Stimulated activated CD8-positive, alpha-beta memory T cell treated with anti-CD3 and anti-CD28 coated beads, Interleukin-2, amount 100 ng/mL, for 48 hours (primary cell): ENCODE results near the gene LCA5L.
"Not testable (repeated sequence)": the region's sequence is repeated elsewhere in the genome, so short reads cannot be mapped to it uniquely, and the experiment has no call there.

Experiments used
- DNase-seq, 2 donors: peaks; one replicate each; pipeline ENCODE4 v3.0.0-alpha.2; 2020; ENCODE audit warnings: low read depth in 2 of 2

Gene LCA5L

DNA sequence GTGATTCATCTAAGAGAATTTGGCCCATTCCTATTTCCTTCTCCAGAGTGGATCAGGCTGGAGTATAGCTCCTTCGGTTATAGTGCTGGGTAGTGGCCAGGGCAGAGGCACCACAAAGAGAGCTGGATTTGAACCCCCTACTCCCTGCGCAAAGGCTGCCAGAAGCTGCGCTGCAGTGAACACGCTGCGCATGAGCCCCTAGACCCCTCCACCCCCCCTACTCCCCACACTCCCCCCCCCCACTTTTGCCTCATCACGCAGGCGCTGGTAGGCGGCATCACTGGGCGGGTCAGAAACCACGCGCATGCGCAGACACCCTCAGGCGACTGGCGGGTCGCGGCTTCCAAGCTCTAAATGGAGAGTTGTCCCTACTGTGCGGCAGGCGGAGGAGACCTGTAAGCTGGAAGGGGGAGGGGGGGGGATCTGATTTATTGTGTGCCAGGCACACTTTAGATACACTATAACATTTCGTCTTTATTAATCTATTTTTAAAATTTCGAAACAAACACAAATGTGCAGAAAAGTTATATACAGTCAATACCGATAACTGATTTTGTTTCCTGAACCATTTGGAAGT, 58.0 kb downstream of the LCA5L start:
- DNase-seq, result peak; percentile 88 to 89

DNA sequence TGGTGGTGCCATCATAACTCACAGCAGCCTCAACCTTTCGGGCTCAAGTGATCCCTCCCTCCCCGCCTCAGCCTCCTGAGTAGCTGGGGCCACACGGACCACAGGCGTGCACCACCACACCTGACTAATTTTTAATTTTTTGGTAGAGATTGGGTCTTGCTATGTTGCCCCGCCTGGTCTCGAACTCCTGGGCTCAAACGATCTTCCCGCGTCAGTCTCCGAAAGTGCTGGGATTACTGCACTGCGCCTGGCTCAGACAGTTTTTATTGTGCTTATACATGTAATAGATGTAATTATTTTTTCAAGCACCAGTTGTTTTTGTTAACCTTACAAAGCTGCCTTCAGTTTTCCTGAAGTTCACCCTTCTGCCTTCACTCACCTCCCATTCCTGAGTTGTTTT, 58.7 kb downstream of the LCA5L start:
- no peak for DNase-seq

DNA sequence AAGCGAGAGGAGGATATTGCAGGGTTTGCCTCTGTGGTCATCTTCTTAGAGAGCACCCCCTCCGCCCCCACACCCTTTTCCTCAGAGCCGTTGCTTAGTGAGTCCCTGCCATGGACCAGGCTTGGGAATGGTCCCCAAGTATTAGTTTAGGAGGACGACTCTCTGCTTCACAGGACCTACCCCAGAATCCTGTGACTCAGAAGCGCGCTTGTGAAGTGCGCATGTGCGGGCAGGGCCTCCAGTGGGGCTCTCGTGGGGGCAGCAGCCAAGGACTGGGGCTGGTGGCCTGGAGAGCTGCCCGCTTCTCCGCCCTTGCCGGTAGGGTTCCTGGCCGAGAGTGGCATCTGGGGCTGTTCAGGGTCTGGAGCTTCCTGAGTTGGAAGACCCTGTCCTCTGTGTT, 59.4 kb downstream of the LCA5L start:
- peak in 1 of 2 donors; percentile 9 for DNase-seq

DNA sequence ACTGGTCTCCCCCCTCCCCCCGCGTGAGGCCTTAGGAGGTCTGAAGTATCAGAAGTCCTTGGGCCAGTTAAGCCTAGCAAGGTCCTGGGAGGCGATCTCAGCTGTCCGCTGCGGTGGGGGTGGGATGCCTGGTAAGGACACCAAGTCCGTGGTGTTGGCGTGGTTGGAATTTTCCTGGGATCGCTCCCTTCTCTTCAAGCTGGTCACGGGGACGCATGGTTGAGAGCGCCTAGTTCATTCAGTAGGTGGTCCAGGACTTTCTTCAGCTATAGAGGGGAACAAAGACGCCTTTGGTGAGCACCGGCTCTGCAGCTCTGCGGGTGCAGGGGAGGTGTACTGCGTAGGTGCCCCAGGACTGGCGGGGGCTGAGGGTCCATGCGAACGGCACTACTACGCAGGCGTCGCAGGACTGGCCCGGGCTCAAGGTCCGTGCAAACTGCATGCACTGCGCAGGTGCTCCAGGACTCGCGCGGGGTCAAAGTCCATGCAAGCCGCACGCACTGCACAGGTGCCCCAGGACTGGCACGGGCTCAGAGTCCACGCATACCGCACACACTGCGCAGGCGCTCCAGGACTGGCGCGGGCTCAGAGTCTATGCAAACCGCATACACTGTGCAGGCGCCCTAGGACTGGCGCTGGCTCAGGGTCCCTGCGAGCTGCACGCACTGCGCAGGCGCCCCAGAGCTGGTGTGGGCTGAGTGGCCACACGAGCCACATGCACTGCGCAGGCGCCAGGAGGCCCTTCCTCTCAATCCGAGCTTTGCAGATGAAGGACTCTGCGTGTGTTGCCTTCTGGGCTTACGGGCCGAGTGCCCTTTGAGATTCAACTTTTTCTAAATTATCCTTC, 60.1 kb downstream of the LCA5L start:
- DNase-seq, result peak; percentile 53 to 63

DNA sequence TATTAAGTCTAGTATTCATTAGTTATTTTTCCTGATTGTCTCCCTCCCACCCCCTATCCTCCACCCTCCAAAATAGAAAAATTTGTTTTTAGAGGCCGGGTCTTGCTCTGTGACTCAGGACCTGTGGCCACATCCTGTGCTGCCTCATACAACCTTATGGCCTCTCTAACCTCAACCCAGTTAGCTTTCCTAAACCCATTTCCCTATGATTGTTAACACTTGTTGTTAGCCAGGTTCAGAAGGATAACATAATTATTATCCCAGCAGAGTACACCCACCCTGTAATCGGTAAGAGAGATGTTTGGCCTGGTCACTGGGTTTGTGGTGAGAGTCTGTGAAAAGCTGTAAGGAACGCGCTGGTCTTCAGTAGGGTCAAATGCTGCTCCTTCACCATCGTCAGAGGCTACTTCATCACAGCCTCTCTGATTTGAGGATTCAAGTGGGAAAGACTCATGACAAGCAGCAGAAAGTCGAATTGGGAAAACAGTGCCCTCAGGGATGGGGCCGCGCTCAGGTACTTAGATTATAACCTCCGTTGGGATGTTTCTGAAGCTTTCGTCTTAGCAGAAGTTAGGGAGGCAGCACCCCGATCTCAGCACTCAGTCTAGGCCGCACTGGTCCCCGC, 60.8 kb downstream of the LCA5L start:
- DNase-seq, result no peak

DNA sequence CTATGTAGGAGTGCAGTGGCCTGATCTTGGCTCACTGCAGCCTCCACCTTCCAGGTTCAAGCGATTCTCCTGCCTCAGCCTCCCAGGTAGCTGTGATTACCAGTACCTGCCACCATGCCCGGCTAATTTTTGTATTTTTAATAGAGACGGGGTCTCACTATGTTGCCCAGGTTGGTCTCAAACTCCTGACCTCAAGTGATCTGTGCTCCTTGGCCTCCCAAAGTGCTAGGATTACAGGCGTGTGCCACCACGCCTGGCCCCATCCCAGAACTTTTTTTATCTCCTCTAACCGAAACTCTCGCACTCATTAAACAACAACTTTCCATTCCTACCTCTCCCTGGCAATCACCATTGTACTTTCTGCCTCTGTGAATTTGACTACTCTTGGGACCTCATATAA, 63.5 kb downstream of the LCA5L start:
- not testable (repeated sequence) for DNase-seq

DNA sequence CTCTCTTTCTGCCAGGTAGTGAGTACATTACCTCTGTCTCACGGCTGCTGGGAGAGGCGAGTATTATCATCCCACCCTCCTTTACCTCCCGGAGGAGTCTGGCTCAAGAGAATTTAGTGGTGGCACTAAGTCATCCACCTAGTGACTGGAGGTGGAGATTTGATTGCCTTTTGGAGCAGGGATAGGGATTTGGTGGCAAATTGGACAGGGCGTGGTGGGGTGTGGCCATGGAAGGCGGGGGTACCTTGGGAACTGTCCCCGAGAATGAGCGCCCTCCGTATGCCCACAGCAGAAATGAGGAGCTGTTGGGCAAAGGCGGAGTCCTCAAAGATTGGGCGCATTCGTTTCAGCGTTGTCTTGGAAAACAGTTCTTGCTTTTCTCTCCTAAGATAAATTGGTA, 64.6 kb downstream of the LCA5L start:
- no peak for DNase-seq

DNA sequence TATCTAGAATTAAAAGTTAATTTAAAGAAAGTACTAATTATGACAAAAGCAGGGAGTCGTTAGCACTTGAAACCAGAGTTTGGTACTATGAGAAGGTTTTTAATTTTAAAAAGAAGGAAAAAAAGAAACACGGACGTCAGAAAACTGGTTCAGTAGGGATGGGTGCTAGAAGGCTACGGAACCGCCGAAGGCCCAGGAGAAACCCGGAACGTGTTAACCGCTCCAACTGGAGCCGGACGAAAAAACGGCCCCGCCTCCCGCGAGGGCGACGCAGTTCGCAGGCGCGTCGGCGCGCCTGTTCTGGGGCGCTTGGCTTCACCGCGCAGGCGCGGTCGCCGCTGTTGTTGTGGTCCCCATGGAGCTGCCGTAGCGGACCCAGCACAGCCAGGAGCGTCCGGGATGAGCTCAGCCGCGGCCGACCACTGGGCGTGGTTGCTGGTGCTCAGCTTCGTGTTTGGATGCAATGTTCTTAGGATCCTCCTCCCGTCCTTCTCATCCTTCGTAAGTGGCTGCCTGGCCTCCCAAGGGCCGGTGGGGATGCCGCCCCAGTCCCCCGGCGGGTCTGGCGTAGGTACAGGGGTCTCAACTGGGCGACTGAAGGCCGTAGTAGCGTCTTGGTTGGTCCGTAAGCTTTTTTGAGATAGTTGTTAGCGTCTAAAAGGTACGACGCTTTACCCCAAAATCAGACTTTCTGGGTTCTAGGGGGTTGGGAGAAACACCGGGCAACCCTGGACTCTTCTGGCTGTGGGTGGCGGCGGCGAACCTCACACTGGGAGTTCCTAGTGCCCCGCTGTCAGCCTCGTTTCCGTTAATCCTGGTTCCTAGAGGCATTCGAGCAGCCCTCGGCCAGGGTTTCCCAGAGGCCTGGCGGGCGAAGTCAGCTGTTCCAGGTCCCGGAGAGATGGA, 65.3 kb downstream of the LCA5L start:
- peak; percentile 88 to 90 for DNase-seq

DNA sequence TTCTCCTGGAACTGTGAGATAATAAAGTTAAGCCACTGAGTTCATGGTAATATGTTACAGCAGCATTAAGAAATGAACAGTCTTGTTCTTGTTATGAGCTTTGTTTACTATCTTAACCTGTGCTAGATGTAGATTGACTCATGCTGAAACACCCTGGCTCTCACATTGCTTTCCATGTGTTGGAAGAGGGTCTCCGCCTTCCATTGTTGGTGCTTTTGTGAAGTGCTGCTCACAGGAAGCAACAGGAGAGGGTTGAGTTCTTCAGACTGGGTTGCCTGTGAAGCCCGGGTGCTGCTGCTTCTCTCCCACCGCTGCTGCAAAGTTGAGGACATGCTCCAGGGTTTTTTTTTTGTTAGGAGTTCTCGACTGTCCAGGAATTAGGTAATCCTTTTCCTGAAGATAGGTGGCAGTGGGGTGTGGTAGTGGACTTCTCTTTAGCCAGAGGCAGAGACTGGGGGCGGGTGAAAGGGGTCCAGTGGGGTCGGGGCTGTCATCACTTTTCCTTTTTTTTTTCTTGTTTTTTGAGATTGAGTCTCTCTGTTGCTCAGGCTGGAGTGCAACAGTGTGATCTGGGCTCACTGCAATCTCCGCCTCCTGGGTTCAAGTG, 68.0 kb downstream of the LCA5L start:
- no peak for DNase-seq

DNA sequence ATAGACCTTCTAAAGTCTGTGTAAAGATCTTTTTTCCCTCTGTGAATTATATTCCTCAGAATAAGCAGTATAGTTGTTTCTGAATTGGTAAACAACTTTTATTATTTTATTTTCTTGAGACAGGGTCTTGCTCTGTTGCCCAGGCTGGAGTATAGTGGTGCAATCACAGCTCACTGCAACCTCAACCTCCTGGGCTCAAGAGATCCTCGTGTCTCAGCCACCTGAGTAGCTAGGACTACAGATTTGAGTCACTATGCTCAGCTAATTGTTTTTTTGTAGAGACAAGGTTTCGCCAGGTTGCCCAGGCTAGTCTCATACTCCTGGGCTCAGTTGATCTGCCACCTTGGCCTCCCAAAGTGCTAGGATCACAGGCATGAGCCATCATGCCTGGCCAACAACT, 70.1 kb downstream of the LCA5L start:
- DNase-seq, result no peak

DNA sequence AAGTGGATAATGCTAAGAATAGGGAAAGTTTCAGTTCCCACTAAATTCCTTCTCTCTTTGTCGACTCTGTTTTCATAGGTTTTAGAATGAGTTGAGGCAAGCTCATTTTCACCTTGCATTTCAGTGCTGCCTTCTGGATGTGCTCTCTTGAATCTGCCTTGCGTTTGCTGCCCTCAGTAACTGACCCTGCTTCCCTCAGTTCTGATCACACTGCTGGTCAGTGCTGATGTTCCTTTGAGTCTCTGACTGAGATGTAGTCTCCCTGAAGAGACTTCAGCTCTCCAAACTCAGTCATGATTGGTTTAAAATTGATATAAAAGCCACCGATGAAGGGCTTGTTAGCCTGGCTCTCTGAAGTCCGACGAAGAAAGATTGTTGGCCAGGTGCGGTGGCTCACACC, 71.5 kb downstream of the LCA5L start:
- no peak for DNase-seq

DNA sequence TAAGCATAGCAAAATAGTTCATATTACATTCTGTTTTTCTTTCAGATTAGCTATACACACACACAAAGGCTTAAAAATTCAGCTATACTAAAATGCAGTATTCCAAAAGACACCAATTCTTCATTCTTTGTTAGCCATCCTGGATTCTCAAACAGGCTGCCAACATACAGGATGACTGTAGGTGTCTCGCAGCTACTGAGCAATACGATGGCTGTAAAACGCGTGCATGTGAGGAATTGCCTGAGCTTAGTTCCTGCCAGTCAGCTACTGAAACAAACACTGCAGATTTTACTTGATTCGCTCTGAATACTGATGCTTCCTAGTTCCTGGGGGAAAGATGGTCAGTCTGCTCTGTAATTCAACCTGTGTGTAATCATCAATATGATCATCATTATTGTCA, 71.9 kb downstream of the LCA5L start:
- DNase-seq, result no peak

DNA sequence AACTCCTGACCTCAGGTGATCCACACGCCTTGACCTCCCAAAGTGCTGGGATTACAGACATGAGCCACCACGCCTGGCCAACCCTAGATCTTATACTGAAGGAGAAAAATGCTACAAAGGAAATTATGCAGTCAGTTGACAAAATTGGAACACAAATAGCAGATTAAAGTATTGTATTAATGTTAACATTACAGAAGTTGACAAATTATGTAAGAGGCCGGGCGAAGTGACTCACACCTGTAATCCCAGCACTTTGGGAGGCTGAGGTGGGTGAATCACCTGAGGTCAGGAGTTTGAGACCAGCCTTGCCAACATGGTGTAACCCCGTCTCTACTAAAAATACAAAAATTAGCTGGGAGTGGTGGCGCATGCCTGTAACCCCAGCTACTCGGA, 75.7 kb downstream of the LCA5L start:
- DNase-seq, result not testable (repeated sequence)

DNA sequence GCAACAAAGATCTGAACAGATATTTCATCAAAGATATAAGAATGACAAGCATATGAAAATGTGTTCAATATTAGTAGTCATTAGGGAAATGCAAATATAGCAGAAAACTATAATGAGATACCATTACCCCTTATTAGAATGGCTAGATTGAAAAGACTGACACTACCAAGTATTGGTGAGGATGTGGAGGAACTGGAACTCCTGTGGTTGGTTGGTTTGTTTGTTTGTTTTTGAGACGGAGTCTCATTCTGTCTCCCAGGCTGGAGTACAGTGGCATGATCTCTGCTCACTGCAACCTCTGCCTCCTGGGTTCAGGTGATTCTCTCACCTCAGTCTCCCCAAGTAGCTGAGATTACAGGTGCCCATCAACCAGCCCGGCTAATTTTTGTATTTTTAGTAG, 77.8 kb downstream of the LCA5L start:
- DNase-seq, result no peak

DNA sequence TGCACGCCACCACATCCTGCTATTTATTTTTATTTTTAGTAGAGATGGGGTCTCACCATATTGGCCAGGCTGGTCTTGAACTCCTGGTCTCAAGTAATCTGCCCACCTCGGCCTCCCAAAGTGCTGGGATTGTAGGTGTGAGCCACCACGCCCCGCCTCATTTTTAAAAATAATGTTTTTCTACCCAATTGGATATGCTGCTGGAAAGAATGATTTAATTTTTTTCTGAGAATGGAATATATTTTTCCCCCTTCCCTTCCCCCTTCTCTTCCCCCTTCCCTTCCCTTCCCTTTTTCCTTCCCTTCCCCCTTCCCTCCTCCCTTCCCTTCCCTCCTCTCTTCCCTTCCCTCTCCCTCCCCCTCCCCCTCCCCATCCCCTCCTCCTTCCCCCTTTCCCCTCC, 79.0 kb downstream of the LCA5L start:
- DNase-seq, result no peak

DNA sequence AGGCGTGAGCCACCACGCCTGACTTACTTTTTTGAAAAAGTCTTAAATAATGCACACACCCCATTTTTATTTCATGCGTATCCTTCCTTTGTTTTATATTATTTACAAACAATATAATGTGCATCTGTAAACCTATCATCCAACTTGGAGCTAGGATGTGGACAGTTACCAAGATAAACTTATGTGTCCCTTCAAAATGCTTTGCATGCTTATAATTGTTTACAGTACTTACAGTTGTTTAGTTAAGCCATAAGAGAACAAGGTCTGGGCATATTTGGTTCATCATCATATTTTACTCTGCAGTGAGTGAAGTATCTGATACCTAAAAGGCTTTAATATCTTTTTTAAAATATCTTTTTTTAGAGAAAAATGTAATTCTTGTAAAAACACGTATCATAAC, 80.6 kb downstream of the LCA5L start:
- no peak for DNase-seq

DNA sequence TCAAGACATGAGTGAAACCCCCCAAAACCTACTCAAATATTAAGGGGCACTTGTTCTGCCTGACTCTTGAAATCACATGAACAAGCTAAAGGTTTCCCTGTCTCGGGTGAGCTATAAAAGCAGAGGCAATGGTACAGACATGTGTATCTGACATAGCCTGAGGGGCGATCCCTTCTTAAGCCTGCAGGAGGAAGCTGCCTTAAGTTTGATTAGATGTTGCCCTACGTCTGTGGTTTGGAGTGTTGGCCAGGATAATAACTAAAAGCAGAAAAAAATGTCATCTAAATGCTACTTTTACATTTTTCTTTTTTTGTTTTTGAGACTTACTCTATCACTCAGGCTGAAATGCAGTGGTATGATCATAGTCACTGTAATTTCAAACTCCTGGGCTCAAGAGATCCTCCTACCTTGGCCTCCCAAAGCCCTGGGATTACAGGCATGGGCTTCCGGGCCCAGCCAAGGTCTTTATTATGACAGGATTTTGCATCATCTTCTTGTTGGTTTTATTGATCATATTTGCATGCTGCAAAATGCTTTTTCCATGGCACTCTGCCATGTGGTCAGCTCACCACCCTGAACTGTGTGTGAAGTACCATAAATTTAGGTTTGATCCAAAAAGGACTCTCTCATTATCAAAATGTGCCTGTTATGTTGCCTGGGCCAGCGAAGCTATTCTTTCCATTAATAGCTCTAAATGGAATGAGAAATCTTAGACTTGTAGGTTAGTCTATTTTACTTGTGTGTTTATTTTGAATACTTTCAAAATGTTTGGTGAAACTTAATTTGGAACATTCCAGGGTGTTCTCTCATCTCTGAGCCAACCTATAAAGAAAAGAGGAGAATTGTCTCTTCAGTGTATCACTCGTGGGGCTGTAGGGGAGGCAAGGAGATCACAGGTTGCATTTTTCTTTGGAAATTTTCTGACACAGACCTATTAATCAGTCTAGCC, 81.7 kb downstream of the LCA5L start:
- DNase-seq, result no peak

DNA sequence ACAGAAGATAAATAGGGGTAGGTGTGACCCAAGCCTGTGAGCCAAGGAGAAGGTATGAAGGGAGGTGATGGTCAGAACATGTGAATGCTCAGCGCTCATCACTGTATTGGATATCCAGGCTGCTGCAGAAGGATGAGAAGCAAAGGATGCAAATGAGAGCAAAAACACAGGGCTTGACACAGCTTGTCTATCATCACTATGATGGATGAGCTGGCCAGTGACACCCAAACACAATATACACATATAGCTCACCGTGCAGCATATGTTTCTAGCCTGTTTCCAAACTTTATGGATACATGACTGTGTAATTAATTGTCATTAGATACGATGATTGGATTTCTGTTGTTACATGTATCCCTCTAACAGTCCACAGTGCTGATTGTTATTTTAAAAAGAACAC, 82.8 kb downstream of the LCA5L start:
- DNase-seq, result no peak

DNA sequence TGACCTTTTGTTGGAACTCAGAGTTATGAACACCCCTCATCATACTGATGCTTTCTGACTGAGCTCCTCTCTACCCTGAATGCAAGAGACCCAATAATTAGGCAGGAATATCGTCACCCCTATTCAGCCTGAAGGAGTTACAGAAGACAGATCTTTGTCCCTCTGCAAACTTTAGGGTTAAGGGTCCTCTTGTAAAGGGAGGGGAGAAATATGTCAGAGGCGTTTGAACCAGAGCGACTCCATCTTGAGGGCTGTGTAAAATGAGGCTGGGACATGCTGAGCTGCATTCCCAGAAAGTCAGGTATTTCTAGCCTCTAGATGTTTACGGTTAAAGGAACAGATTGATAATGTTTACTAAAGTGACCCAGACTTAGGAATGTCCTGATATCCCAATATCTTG, 86.2 kb downstream of the LCA5L start:
- DNase-seq, result no peak
